H1 (cell line): ENCODE results near the gene STK11. TPM values are rescaled to one million over a fixed set of nuclear protein-coding genes. Genes with fewer than 3 reads are reported as not detected.

Source experiments
- CTCF ChIA-PET: fragments of 300-600 bp; sonication (Branson Sonifier 250); formaldehyde crosslinking; loops from one replicate; lab custom pipeline; 2021; ENCODE audit not compliant: partially characterized antibody; lab: Charles Lee
- POLR2A ChIA-PET: fragments of 300-600 bp; sonication (Branson Sonifier 250); formaldehyde crosslinking; loops from one replicate; lab custom pipeline; 2021; ENCODE audit warnings: inconsistent platforms; ENCODE audit not compliant: partially characterized antibody; lab: Charles Lee
- DNase-seq, 2 experiments: peaks; one replicate each; pipeline versions ENCODE4 v3.0.0 to v3.0.0-alpha.2; 2010 to 2022; ENCODE audit warnings: low spot score in 2 of 2, low read depth in 1 of 2, mixed read lengths in 1 of 2
- FAIRE-seq: peaks from 2 replicates; lab custom pipeline; 2011; peaks lifted over from hg19 to GRCh38; lab: Jason Lieb, UNC
- H2AFZ ChIP-seq: 2 replicates; pipeline ENCODE4 v1.8.1; 2012; ENCODE audit warnings: low read length, inconsistent platforms
- H2AK5ac ChIP-seq: 2 replicates; pipeline ENCODE4 v1.6.1; 2013; ENCODE audit warnings: low read depth, low read length
- H2BK120ac ChIP-seq: replicated peaks from 2 replicates; pipeline ENCODE3; 2013; ENCODE audit warnings: low read depth, low read length, inconsistent platforms
- H2BK12ac ChIP-seq: 2 replicates; pipeline ENCODE4 v1.6.1; 2013; ENCODE audit warnings: low read depth, low read length
- H2BK15ac ChIP-seq: 2 replicates; pipeline ENCODE4 v1.6.1; 2013; ENCODE audit warnings: low read length
- H2BK20ac ChIP-seq: 2 replicates; pipeline ENCODE4 v1.6.1; 2013; ENCODE audit warnings: low read length
- H2BK5ac ChIP-seq: 2 replicates; pipeline ENCODE4 v1.6.1; 2013; ENCODE audit warnings: low read depth, low read length
- H3K14ac ChIP-seq: 2 replicates; pipeline ENCODE4 v1.6.1; 2013; ENCODE audit warnings: inconsistent platforms; ENCODE audit not compliant: insufficient read length
- H3K18ac ChIP-seq: 2 replicates; pipeline ENCODE4 v1.6.1; 2013; ENCODE audit warnings: low read length; ENCODE audit errors: extremely low read depth
- H3K23ac ChIP-seq: 2 replicates; pipeline ENCODE4 v1.6.1; 2013; ENCODE audit warnings: inconsistent platforms; ENCODE audit not compliant: insufficient read length
- H3K23me2 ChIP-seq: 2 replicates; pipeline ENCODE4 v1.6.1; 2013; ENCODE audit warnings: low read depth, low read length
- H3K27ac ChIP-seq: 2 replicates; pipeline ENCODE4 v1.6.1; 2011; ENCODE audit warnings: low read depth, low read length, inconsistent platforms
- H3K27me3 ChIP-seq, 4 experiments: replicated peaks in 1 of 4; 1 replicate in 1 of 4; 2 replicates in 3 of 4; pipeline versions ENCODE4 v1.6.1 to v1.8.1; 2011 to 2013; ENCODE audit warnings: low read length in 3 of 4, mild to moderate bottlenecking in 3 of 4, inconsistent platforms in 2 of 4, mixed read lengths in 2 of 4, moderate library complexity in 1 of 4; ENCODE audit not compliant: control insufficient read depth in 3 of 4, insufficient read depth in 3 of 4; ENCODE audit errors: extremely low read depth in 1 of 4
- H3K36me3 ChIP-seq, 4 experiments: 2 replicates each; pipeline versions ENCODE4 v1.6.1 to v1.8.1; 2011 to 2013; ENCODE audit warnings: mild to moderate bottlenecking in 4 of 4, low read length in 3 of 4, moderate library complexity in 2 of 4, control low read depth in 1 of 4, inconsistent platforms in 1 of 4; ENCODE audit not compliant: insufficient read depth in 4 of 4, control insufficient read depth in 2 of 4
- H3K4ac ChIP-seq: replicated peaks from 2 replicates; pipeline ENCODE3; 2013; ENCODE audit warnings: low read length, low read depth, mixed read lengths, inconsistent platforms; ENCODE audit not compliant: insufficient read length
- H3K4me1 ChIP-seq, 4 experiments: replicated peaks in 1 of 4; 1 replicate in 1 of 4; 2 replicates in 3 of 4; pipeline versions ENCODE4 v1.6.1 to v1.8.1; 2011 to 2013; ENCODE audit warnings: low read length in 3 of 4, inconsistent platforms in 2 of 4, mixed read lengths in 1 of 4; ENCODE audit not compliant: insufficient read depth in 4 of 4, control insufficient read depth in 3 of 4
- H3K4me2 ChIP-seq, 2 experiments: 2 replicates each; pipeline versions ENCODE4 v1.6.1 to v1.8.1; 2011 to 2013; ENCODE audit warnings: low read depth in 2 of 2, low read length in 2 of 2, control low read depth in 1 of 2, inconsistent platforms in 1 of 2, mild to moderate bottlenecking in 1 of 2; ENCODE audit not compliant: insufficient read depth in 1 of 2
- H3K4me3 ChIP-seq, 4 experiments: fragments of 200-600, 300-600 bp in 1 of 4; sonication (generic), shearing (Covaris generic), sonication (Bioruptor Twin) in 1 of 4; 2 replicates each; pipeline versions ENCODE4 v1.5.1 to v1.8.1; 2011 to 2016; ENCODE audit warnings: low read length in 4 of 4, low read depth in 3 of 4, control low read depth in 2 of 4, inconsistent platforms in 2 of 4, mild to moderate bottlenecking in 2 of 4, mixed read lengths in 1 of 4, moderate library complexity in 1 of 4; ENCODE audit not compliant: insufficient read depth in 2 of 4; ENCODE audit errors: extremely low read depth in 1 of 4
- H3K56ac ChIP-seq: replicated peaks from 2 replicates; pipeline ENCODE3; 2013; ENCODE audit warnings: low read depth, mild to moderate bottlenecking, mixed read lengths, low read length, inconsistent platforms; ENCODE audit not compliant: insufficient read length
- H3K79me1 ChIP-seq: 2 replicates; pipeline ENCODE4 v1.6.1; 2013; ENCODE audit warnings: low read depth, low read length, control low read depth
- H3K79me2 ChIP-seq, 2 experiments: 2 replicates each; pipeline versions ENCODE4 v1.6.1 to v1.8.1; 2012 to 2013; ENCODE audit warnings: low read length in 2 of 2, mild to moderate bottlenecking in 2 of 2, inconsistent platforms in 1 of 2; ENCODE audit not compliant: insufficient read depth in 2 of 2, control insufficient read depth in 1 of 2
- H3K9ac ChIP-seq, 4 experiments: replicated peaks in 1 of 4; 1 replicate in 1 of 4; 2 replicates in 3 of 4; pipeline versions ENCODE4 v1.6.1 to v1.8.1; 2011 to 2013; ENCODE audit warnings: low read depth in 3 of 4, low read length in 3 of 4, control low read depth in 2 of 4, mild to moderate bottlenecking in 2 of 4, moderate library complexity in 2 of 4, inconsistent platforms in 1 of 4; ENCODE audit errors: extremely low read depth in 1 of 4
- H3K9me3 ChIP-seq, 2 experiments: 2 replicates each; pipeline versions ENCODE4 v1.6.1 to v1.8.1; 2012 to 2013; ENCODE audit warnings: mild to moderate bottlenecking in 2 of 2, moderate library complexity in 2 of 2, control low read depth in 1 of 2, inconsistent platforms in 1 of 2, low read depth in 1 of 2, low read length in 1 of 2, mixed read lengths in 1 of 2; ENCODE audit not compliant: insufficient read depth in 2 of 2
- H4K20me1 ChIP-seq, 2 experiments: replicated peaks in 1 of 2; 2 replicates each; pipeline versions ENCODE3 to v1.8.1; 2011 to 2013; ENCODE audit warnings: inconsistent platforms in 2 of 2, low read length in 2 of 2, mild to moderate bottlenecking in 1 of 2; ENCODE audit not compliant: insufficient read depth in 2 of 2, control insufficient read depth in 1 of 2
- H4K5ac ChIP-seq: 2 replicates; pipeline ENCODE4 v1.6.1; 2013; ENCODE audit warnings: low read length, low read depth, mixed read lengths, inconsistent platforms; ENCODE audit not compliant: insufficient read length
- H4K8ac ChIP-seq: 2 replicates; pipeline ENCODE4 v1.8.0; 2013; ENCODE audit warnings: mild to moderate bottlenecking, moderate library complexity, low read length, inconsistent platforms; ENCODE audit not compliant: insufficient read depth; ENCODE audit errors: extremely low read depth
- H4K91ac ChIP-seq: replicated peaks from 2 replicates; pipeline ENCODE3; 2013; ENCODE audit warnings: low read length, mixed read lengths, inconsistent platforms; ENCODE audit not compliant: insufficient read length
- BRCA1 ChIP-seq: IDR thresholded peaks from 2 replicates; pipeline ENCODE4 v1.6.1; 2012; ENCODE audit warnings: low read depth, low read length, improper control_type of control experiment
- CREB1 ChIP-seq: IDR thresholded peaks from 2 replicates; pipeline ENCODE4 v1.6.1; 2012; ENCODE audit warnings: inconsistent platforms
- EGR1 ChIP-seq: IDR thresholded peaks from 2 replicates; pipeline ENCODE4 v1.6.1; 2011; ENCODE audit warnings: low read depth, low read length, borderline replicate concordance
- NANOG ChIP-seq: IDR thresholded peaks from 2 replicates; pipeline ENCODE4 v1.6.1; 2011; ENCODE audit warnings: low read length, low read depth, mild to moderate bottlenecking, inconsistent platforms; ENCODE audit not compliant: insufficient read depth, poor library complexity, severe bottlenecking
- POLR2AphosphoS5 ChIP-seq: IDR thresholded peaks from 2 replicates; pipeline ENCODE4 v1.6.1; 2011; ENCODE audit warnings: low read depth, low read length
- RNF2 ChIP-seq: fragments of 200-900, 300-1000 bp; sonication (generic); IDR thresholded peaks from 2 replicates; pipeline ENCODE4 v1.7.1; 2016; ENCODE audit warnings: borderline replicate concordance, low read depth, mild to moderate bottlenecking, antibody characterized with exemption, low read length; ENCODE audit not compliant: poor library complexity, severe bottlenecking; ENCODE audit errors: missing control alignments
- SIRT6 ChIP-seq: IDR thresholded peaks from one replicate; pipeline ENCODE4 v1.7.1; 2012; ENCODE audit warnings: low read length, inconsistent platforms
- SP4 ChIP-seq: IDR thresholded peaks from 2 replicates; pipeline ENCODE4 v1.6.1; 2012; ENCODE audit warnings: low read length, inconsistent platforms
- TBP ChIP-seq: IDR thresholded peaks from 2 replicates; pipeline ENCODE4 v1.6.1; 2011; ENCODE audit warnings: low read depth, low read length, improper control_type of control experiment
- YY1 ChIP-seq: IDR thresholded peaks from 2 replicates; pipeline ENCODE4 v1.6.1; 2011; ENCODE audit warnings: low read depth, mild to moderate bottlenecking, low read length
- WGBS, 2 experiments: shearing (Covaris generic) in 1 of 2; methylation state at CpG; one replicate each; pipeline versions ENCODE4 v1.1.6 to v1.1.7; 2013 to 2015; ENCODE audit warnings: low lambda C conversion rate in 2 of 2, mixed read lengths in 2 of 2, inconsistent platforms in 1 of 2, low coverage in 1 of 2, missing lambda C conversion rate in 1 of 2; ENCODE audit not compliant: insufficient replicate concordance in 2 of 2, insufficient coverage in 1 of 2, insufficient read length in 1 of 2; ENCODE audit errors: extremely low coverage in 1 of 2, missing lambda C conversion rate in 1 of 2; 5-methylcytosine and 5-hydroxymethylcytosine counted together
- polyA plus RNA-seq, 7 experiments: library from polyadenylated mRNA; depleted of rRNA in 3 of 7; stranded (reverse) in 5 of 7; unstranded in 2 of 7; fragments of >200 nt in 5 of 7; fragments of 200-250 nt in 2 of 7; gene quantifications; 1 replicate in 5 of 7; 2 replicates in 1 of 7; 4 replicates in 1 of 7; pipeline versions ENCODE4 v1.2.1 to v1.2.3, GENCODE V29; 2011 to 2013; ENCODE audit warnings: missing spikeins in 2 of 7, mixed read lengths in 2 of 7
- total RNA-seq: library from RNA; stranded (reverse); fragmentation: NEBNext Ultra II Directional; extraction: Animal tissue kit (Norgen Biotek cat#: 25700); gene quantifications from 2 replicates; pipeline ENCODE4 v1.2.1, GENCODE V29; 2021
- TF ChIP-seq, protein P1 (sequence below): IDR thresholded peaks from 2 replicates; pipeline ENCODE4 v1.6.1; 2012; ENCODE audit warnings: low read length, inconsistent platforms

The STK11 gene
- total and polyA plus RNA-seq, 2 of the 8 experiments (the other 6 are each of a cell fraction or from before 2014, with no cell fraction given) = 45.3 to 70.7 TPM

DNA sequence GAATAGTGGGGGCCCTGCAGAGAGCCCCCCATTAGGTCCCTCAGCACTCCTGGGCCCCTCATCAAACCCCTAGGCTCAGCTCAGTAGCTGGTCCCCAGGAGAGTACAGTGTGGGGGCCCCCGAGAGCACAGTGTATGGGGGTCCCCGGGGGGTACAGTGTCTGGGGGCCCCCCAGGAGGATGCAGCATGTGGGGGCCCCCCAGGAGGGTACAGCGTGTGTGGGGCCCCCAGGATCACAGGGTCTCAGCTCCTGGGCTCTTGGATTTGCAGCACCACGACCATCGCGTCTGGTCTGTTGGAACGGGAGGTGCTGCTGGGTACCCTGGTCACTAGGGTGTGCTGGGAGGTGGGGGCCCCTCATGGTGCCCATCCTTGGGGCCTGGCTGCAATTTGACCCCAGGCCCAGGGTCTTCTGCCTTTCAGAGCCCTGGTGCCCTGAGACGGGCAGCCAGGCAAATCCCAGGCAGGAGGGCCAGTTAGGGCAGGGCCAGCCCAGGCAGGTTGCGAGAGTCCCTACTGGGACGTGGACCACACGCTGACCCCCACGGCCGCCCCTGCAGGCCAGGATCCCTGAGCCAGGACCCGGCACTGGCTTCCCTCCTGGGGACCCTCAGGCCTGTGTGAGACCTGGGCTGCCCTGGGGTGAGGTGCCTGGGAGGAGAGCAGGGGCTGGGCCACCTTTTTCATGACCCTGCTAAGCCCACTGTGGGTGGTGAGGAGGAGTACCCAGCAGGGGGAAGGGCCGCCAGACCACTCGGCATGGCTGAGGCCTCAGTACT lies 18.7 kb downstream of the STK11 start:
- no peak for FAIRE-seq
- Histone ChIP-seq H4K91ac (no peak overlapping the region), H4K20me1 (peaks cover 13 to 22% of the 10 kb centered on the region in 2 experiments), H3K79me1 (no peaks in the 10 kb centered on the region; the same call in 1 of the 2 replicates), H3K56ac (no peak overlapping the region), H3K36me3 (peaks cover 0 to 67% (median 2%) of the 10 kb centered on the region in 4 experiments; a peak in 4 of 8 replicates), H3K4me1 (no peaks in the 10 kb centered on the region; a peak in 1 of 7 replicates), H3K79me2 (no peaks in the 10 kb centered on the region), H2AFZ (no peak overlapping the region), H3K9ac (no peak overlapping the region), H3K4me3 (no peak overlapping the region), H2AK5ac (no peak overlapping the region), H3K4me2 (no peak overlapping the region), H3K14ac (no peak overlapping the region), H3K27ac (no peak overlapping the region), H3K27me3 (no peaks in the 10 kb centered on the region), H2BK15ac (no peak overlapping the region), H3K18ac (no peak overlapping the region), H2BK5ac (no peak overlapping the region), H2BK20ac (no peak overlapping the region), H3K4ac (no peak overlapping the region), H3K23me2 (no peaks in the 10 kb centered on the region), H2BK12ac (no peak overlapping the region), H2BK120ac (no peak overlapping the region), H3K9me3 (no peaks in the 10 kb centered on the region), H4K8ac (peak overlapping the region; percentile 35), H4K5ac (no peak overlapping the region), H3K23ac (no peak overlapping the region)
- no peak for DNase-seq
- WGBS, 2 experiments = 90% methylated on average over 12 of the region's 16 CpGs; no CpG with 5 or more reads in 1 of the 2 experiments
- CTCF ChIA-PET = interaction anchor here (0.7 to 9.0 kb wide), 16 partner anchors 8 to 153 kb away, joined by 3 to 56 read pairs (median 8); partner anchors contain the start of genes ATP5F1D and CBARP
- POLR2A ChIA-PET = interaction anchor here (0.6 to 2.1 kb wide), 6 partner anchors 10 to 198 kb away, joined by 3 to 9 read pairs (median 3); partner anchors contain the start of genes CBARP and CNN2
- TF ChIP-seq, protein P1, sequence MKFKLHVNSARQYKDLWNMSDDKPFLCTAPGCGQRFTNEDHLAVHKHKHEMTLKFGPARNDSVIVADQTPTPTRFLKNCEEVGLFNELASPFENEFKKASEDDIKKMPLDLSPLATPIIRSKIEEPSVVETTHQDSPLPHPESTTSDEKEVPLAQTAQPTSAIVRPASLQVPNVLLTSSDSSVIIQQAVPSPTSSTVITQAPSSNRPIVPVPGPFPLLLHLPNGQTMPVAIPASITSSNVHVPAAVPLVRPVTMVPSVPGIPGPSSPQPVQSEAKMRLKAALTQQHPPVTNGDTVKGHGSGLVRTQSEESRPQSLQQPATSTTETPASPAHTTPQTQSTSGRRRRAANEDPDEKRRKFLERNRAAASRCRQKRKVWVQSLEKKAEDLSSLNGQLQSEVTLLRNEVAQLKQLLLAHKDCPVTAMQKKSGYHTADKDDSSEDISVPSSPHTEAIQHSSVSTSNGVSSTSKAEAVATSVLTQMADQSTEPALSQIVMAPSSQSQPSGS = no peak
- TF ChIP-seq CREB1 = no peak
- no peak for TF ChIP-seq TBP
- no peak for TF ChIP-seq NANOG
- no peak for TF ChIP-seq SP4
- TF ChIP-seq RNF2 = no peak
- TF ChIP-seq BRCA1 = no peak
- no peak for TF ChIP-seq SIRT6
- no peak for TF ChIP-seq EGR1
- TF ChIP-seq YY1 = no peak
- TF ChIP-seq POLR2AphosphoS5 = no peak
